ENCODE measurements around the gene WNT8A. TPM values are rescaled to one million over a fixed set of nuclear protein-coding genes. Genes with fewer than 3 reads are reported as not detected.
A peak's percentile ranks its signal among the peaks of the same experiment; 100 is the strongest.

The WNT8A gene
- total RNA-seq, 1 experiment from 2014 or later = not detected

DNA sequence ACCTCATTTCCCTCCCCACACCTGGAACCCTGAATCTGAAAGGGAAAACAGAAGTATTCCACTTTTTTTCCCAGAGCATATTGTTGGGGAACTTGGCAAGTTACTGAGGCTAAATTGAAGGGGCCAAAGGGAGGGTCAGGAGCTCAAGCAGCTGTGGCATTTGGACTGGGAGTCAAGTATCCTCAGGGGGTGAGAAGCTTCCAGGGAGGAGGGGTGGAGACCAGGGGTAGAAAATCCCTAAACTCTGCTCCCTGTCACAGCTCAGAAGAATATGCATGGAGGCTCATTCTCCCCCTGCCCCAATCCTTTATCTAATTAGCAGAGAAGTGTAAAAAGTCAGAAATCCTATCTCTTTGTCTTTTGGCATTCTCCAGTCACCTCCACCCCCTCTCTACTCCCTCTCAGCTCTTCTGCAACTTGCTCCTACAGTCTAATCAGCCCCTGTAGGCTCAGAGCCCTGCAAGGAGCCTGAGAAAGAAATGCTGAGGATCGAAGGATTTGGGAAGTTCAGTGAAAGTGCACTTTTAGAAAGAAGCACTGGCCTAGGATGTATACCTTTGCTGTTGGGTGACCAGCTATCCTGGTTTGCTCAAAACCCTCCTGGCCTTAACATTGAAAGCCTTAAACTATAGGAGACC, 5.7 kb upstream of the WNT8A start:
- Histone ChIP-seq H3K4me1 (ENCODE audit: control insufficient read depth in 1 of 2, insufficient read depth in 2 of 2, low read length in 2 of 2) (no peaks in the 10 kb centered on the region), H3K27me3 (ENCODE audit: insufficient read depth, low read length) (no peaks in the 10 kb centered on the region), H3K4me3 (replicated peaks in 1 of 2; ENCODE audit: low read depth in 1 of 2, low read length in 2 of 2) (no peak overlapping the region), H3K27ac (ENCODE audit: low read depth, low read length) (no peak overlapping the region), H3K4me2 (ENCODE audit: low read length) (no peak overlapping the region), H3K9me3 (ENCODE audit: control insufficient read depth in 1 of 2, insufficient read depth in 1 of 2, low read depth in 1 of 2, low read length in 2 of 2) (no peaks in the 10 kb centered on the region), H3K79me2 (ENCODE audit: insufficient read depth, low read length) (no peaks in the 10 kb centered on the region), H3K36me3 (ENCODE audit: control insufficient read depth in 1 of 2, insufficient read depth in 2 of 2, low read length in 2 of 2) (no peaks in the 10 kb centered on the region), H4K20me1 (ENCODE audit: insufficient read depth) (no peaks in the 10 kb centered on the region), H2AFZ (ENCODE audit: low read depth, low read length, poor library complexity, severe bottlenecking) (peak overlapping the region; percentile 90), H3K9ac (ENCODE audit: low read length) (no peak overlapping the region), H3K9me2 (ENCODE audit: insufficient read depth) (no peaks in the 10 kb centered on the region)
- intact Hi-C loops (cut with micrococcal nuclease) = no loop called here
- ChIA-PET RAD21 (ENCODE audit: low non-redundant PET in 1 of 2, low total read pairs in 2 of 2, uncharacterized antibody in 2 of 2, unreplicated experiment in 2 of 2) (interaction anchor here (1.4 to 2.3 kb wide), 2 partner anchors 55 kb away, joined by 4 to 7 read pairs; no protein-coding TSS in a partner anchor), CTCF (interaction anchor here (1.0 to 6.6 kb wide), 7 partner anchors 9 to 449 kb away, joined by 3 to 67 read pairs (median 7); no protein-coding TSS in a partner anchor), POLR2A (interaction anchor here (2.4 kb wide), 1 partner anchor 55 kb away, joined by 7 read pairs; no protein-coding TSS in a partner anchor)
- TF ChIP-seq EZH2phosphoT487 (IDR thresholded peaks at IDR 0.05; ENCODE audit: borderline replicate concordance) = no peak
- TF ChIP-seq CEBPB (IDR thresholded peaks at IDR 0.05; ENCODE audit: low read depth) = no peak
- no peak for TF ChIP-seq ZFX (IDR thresholded peaks at IDR 0.05)
- TF ChIP-seq, protein P1, sequence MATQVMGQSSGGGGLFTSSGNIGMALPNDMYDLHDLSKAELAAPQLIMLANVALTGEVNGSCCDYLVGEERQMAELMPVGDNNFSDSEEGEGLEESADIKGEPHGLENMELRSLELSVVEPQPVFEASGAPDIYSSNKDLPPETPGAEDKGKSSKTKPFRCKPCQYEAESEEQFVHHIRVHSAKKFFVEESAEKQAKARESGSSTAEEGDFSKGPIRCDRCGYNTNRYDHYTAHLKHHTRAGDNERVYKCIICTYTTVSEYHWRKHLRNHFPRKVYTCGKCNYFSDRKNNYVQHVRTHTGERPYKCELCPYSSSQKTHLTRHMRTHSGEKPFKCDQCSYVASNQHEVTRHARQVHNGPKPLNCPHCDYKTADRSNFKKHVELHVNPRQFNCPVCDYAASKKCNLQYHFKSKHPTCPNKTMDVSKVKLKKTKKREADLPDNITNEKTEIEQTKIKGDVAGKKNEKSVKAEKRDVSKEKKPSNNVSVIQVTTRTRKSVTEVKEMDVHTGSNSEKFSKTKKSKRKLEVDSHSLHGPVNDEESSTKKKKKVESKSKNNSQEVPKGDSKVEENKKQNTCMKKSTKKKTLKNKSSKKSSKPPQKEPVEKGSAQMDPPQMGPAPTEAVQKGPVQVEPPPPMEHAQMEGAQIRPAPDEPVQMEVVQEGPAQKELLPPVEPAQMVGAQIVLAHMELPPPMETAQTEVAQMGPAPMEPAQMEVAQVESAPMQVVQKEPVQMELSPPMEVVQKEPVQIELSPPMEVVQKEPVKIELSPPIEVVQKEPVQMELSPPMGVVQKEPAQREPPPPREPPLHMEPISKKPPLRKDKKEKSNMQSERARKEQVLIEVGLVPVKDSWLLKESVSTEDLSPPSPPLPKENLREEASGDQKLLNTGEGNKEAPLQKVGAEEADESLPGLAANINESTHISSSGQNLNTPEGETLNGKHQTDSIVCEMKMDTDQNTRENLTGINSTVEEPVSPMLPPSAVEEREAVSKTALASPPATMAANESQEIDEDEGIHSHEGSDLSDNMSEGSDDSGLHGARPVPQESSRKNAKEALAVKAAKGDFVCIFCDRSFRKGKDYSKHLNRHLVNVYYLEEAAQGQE (IDR thresholded peaks at IDR 0.05; ENCODE audit: low read depth) = no peak
- TF ChIP-seq POLR2A (IDR thresholded peaks at IDR 0.05; ENCODE audit: borderline replicate concordance, extremely low read depth, insufficient read depth, insufficient read length) = no peak
- no peak for TF ChIP-seq CBX3 (IDR thresholded peaks at IDR 0.05; ENCODE audit: low read depth)
- TF ChIP-seq EGR1 (IDR thresholded peaks at IDR 0.05; ENCODE audit: low read depth) = no peak
- DNase-seq (ENCODE audit: low read depth, low spot score) = no peak
- no TSS peak for BruUV-seq (replicated peaks)
- ATAC-seq = no peak
